Gastroesophageal sphincter (tissue), 3 donors: ENCODE results near the gene TDRD3.
"Not testable (repeated sequence)": the region's sequence is repeated elsewhere in the genome, so short reads cannot be mapped to it uniquely, and the experiment has no call there.

Source experiments
- CTCF ChIP-seq, 4 experiments: fragments of 200-600 bp in 2 of 4; fragments of 450-650 bp in 2 of 4; sonication (generic) in 1 of 4; IDR thresholded peaks; one replicate each; pipeline ENCODE4 v1.5.1; 2017 to 2019; ENCODE audit warnings: antibody characterized with exemption in 4 of 4, mild to moderate bottlenecking in 2 of 4, moderate library complexity in 2 of 4
- EP300 ChIP-seq: sonication (generic); formaldehyde crosslinking; IDR thresholded peaks from one replicate; pipeline ENCODE4 v1.6.1; 2017; ENCODE audit warnings: antibody characterized with exemption, mild to moderate bottlenecking
- POLR2A ChIP-seq, 2 donors: fragments of 450-650 bp; IDR thresholded peaks; one replicate each; pipeline ENCODE4 v1.6.1; 2017; ENCODE audit warnings: antibody characterized with exemption in 2 of 2, mild to moderate bottlenecking in 2 of 2, moderate library complexity in 1 of 2
- POLR2AphosphoS5 ChIP-seq: sonication (generic); formaldehyde crosslinking; IDR thresholded peaks from one replicate; pipeline ENCODE4 v1.6.1; 2017; ENCODE audit warnings: antibody characterized with exemption

GRCh38 chr13:60409574-60410292, 12.7 kb downstream of the TDRD3 start:
- not testable (repeated sequence) for TF ChIP-seq CTCF (IDR thresholded peaks at IDR 0.05); POLR2A (IDR thresholded peaks at IDR 0.05); EP300; POLR2AphosphoS5
